NCI-H2081 (cell line): ENCODE results near the gene DCUN1D4.
"Not testable (repeated sequence)": the region's sequence is repeated elsewhere in the genome, so short reads cannot be mapped to it uniquely, and the experiment has no call there.

Experiments
- DNase-seq, 2 experiments: peaks; one replicate each; lab custom pipeline; 2025; lab: John Stamatoyannopoulos, UW

Gene DCUN1D4

DNA sequence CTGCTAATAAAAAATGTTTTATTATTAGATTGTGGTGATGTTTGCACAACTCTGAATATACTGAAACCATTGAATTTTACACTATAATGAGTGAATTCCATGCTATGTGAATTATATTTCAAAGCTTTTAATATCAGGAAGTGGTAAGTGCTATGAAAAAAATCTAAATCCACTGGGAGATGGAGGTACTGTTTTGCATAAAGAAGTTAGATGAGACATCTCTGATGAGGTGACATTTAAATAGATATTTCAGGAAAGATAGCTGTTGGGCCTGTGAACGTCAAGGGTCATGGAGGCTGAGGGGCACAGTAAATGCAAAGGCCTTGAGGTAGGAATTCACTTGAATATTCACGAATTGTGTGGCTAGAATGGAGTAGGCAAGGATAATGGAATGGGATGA is 12.3 kb downstream of the DCUN1D4 start:
- no peak for DNase-seq

DNA sequence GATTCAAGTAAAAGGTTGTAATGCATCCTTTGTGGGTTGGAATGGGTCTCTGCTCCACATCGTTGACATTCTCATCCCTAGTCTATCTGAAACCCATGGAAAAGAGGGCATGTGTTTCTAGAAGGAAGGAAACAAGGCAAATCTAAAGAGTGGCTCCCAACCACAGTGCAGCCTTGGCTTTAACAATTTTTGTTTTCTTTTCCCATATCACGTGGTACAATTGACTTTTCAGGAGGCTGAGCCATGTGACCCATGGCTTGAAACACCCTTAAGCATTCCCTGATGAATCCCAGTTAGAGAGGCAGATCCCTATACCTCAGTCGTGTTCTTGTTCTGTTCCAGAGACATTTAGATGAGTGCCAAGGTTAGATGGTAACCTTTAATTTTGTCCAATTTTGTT is 12.8 kb downstream of the DCUN1D4 start:
- DNase-seq: no peak

DNA sequence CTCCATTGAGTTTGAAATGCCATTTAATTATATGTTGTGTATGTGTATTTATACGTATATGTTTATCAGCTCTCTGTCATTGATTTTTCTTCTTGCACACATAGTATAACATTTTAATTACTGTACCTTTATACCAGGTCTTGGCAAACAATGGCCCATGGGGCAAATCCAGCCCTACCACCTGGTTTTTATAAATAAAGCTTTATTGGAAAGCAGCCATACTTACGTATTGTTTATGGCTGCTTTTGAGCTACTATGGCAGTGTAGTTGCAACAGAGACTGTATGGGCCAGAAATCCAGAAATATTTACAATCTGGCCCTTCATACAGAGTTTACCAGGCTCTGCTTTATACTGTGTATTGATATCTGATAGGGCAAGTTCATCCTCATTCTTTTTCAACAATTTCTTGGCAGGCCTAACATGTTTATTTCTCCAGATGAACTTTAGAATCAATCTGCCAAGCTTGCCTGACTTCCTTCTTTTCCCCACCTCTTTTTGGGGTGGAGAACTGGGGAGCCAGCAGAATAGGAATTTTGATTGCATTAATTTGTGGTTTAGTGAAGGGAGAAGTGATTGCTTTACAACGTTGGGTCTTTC is 15.8 kb downstream of the DCUN1D4 start:
- peak; percentile 7 to 35 for DNase-seq

DNA sequence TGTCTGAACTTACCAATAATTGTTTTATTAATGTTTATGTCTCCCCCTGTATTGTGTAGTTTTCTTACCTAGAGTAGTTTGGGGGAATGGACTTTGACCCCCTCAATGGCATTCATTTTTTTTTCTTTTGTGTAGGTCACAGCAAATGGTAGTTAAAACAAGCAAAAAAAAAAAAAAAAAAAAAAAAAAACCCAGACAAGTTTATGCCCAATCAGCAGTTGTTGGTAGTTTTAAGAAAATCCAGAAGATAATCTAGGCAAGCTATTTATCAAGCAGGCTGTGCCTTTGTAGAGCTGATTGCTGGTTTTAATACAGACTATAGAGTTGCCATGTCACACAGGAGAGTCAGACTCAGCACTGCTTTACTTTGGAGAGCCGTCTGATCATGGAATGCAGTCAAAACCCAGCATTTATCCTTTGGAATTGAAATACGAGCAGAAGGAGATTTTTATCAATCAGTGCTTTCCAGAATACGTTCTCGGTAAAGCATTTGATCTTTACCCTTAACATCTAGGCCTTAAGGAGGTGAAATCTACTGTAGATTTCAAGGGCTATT is 16.6 kb downstream of the DCUN1D4 start:
- no peak for DNase-seq

DNA sequence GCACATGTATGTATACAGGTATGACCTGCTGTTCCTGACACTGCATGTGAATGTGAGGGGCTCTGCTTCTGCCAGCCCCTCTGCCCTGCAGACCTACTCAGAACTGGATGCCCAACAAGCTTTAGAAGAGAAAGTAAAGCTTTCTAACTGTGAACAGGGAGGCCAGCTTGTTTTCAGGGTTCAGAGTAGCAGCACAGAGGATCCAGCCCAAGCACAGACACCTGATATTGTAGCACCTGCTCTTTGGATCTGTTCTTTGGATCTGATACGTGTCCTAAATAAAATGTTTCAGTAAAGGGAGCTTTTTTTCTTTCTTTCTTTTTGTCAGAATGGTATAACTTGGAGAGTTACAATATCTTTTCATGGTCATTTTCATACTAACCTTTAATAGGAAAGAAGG is 19.2 kb downstream of the DCUN1D4 start:
- DNase-seq: no peak

DNA sequence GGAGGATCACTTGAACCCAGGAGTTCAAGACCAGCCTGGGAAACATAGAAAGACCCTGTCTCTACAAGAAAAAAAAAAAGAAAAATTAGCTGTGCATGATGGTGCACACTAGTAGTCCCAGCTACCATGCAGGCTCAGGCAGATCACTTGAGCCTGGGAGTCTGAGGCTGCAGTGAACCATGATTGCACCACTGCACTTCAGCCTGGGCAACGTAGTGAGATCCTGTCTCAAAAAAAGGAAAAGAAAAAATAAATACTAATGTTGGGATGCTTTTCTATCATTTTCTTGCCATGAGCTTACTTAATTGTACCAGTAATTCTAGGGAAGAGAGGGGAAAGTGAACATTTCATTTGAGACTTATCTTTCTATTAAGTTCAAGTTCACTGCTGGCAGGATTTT is 19.8 kb downstream of the DCUN1D4 start:
- no peak for DNase-seq

DNA sequence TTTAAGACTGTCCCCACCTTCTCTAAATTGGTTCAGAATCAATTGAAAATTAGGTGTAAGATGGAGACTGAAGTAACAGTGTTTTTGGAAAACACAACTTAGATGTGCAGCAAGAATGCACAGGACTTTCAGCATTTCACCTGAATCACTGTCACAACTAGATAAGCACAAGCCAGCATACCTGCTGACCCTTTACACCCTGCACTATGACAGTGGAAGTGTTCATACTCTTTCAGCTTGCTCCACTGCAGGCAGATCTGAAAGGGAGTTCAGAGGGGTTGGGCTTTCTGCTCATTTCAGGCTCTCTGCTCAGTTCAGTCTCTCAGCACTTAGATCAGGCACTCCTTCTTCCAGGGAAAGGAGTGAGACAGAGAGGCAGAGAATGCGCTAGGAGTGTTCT is 22.8 kb downstream of the DCUN1D4 start:
- no peak for DNase-seq

DNA sequence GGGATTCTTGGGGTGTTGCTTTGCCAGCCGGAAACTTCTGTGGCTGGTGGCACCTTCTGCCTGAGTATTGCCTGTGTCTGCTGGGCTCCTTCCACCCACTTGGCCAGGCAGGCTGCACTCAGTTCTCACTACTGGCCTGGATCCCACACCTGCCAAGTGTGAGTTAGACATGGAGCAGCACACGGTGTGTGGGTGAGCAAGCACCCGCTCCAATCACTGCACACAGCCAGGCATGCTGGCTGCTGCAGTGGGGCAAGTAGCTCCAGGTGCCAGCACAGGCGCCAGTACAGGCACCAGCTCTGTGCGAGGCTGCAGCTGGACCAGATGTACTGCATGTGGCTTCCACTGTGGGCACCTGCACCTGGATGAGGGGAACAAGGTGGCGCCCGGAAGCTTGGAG is 23.9 kb downstream of the DCUN1D4 start:
- no peak for DNase-seq

DNA sequence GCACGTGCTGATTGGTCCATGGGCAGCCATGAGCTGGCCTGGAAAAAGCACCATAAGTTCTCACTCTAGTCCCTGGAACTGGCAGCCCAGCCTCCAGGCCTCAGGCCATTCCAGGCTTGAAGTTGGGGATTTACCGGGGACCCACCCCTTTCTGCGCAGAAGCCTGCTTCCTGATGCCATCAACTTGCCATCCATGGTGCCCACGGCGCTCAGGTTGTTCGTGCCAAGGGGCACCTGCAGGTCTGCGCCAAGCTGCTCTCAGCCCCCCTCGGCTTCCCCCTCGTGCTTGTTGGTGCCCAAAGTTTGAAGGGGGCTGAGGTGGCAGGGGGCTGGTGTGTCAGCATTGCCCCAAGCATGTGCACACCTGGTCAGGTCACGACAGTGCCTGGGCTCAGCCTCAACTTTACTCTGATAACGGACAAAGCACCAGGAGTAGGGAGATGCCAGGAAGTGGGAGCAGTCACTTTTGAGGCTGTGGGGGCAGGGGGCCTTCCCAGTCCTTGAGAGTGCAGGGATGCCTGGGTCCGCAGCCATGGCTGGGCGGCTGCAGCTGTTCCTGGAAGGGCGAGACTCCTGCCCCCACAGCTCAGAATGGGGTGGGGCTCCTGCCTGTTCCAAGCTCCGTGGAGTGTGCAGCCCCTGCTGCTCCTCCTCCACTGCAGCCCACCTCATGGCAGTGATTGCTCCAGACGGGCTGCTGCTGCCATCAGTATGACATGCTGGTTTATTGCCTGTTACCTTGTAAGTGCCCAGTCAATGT is 24.9 kb downstream of the DCUN1D4 start:
- DNase-seq: no peak

DNA sequence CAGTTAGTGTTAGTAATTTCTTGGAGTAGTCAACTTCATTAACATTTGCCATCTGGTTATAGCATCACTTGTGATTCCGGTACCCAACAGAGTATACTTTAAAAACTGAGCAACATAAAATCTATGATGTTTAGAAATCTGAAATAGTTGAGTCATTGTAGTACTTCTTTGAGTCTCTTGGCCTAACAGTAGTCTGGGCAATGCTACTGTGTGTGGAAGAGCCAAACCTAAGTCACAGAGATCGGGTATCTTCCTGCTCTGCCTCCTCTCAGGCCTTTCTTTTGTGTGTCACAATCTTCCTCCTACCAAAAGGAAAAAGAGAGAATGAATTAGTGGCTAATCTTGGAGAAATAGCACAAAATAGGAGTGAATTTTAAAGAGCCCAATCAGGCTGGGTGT is 25.5 kb downstream of the DCUN1D4 start:
- no peak for DNase-seq

DNA sequence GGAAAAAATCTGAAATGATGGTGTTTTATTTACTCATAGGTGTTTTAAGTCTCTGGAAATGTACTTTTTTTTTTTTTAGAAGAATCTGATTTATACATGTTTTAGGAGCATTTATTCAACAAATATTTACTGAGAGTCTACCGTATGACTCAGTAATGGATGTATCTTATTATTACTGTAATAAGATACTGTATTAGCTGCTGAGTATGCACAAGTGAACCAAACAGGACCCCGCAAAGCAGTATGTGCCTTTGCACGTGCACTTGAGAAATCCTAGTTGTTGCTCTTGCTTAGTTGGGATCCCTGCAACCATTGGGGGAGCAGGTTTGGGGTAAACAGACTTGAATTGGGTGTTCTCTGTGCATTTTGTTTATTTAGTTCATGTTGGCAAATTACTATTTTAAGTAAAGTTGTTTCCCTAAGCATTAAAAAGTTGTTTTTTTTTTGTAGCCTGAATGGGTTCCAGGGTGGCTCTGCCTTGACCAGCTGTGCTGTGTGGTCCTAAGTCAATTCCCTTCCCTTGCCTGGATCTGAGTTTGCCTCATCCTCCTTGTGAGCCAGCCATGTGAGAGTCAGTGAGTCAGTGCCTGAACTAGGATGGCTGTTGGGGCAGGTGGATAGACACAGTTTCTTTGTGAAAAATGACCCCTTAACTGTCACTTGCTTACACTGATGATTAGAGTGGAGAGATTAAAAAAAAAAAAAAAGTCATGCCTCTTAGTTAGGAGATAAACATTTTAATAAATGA is 27.7 kb downstream of the DCUN1D4 start:
- no peak for DNase-seq

DNA sequence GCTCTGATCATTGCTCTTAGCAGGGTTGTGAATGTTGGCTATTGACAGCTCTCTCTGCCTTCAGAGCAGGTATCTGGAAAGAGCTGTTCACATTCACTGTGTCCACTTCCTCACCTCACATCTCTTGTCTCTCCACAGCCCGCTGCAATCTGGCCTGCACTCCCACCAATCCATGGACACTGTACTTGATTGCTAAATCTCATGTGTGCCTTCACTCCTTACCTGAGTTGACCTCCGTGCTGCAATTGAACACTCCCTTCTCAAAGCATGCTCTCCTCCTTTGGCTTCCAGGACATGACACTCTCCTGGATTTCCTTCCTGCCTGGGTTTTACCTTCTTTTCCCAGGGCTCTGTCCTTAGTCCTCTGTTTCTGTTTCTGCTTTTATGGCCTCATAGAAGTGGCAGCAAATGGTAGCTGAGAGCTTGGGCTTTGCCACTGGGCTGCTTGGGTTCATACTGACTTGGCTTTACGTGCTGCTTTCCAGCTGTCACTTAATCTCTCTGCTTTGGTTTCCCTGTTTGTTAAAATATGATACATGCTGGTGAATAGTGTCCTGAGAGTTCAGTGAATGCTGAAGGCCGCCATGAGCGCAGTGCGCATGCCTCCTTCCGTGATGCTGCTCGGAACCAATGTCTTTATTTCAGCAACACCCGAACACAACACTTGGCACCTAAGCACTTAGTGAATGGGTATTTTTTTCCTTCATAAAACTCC is 29.5 kb downstream of the DCUN1D4 start:
- no peak for DNase-seq

DNA sequence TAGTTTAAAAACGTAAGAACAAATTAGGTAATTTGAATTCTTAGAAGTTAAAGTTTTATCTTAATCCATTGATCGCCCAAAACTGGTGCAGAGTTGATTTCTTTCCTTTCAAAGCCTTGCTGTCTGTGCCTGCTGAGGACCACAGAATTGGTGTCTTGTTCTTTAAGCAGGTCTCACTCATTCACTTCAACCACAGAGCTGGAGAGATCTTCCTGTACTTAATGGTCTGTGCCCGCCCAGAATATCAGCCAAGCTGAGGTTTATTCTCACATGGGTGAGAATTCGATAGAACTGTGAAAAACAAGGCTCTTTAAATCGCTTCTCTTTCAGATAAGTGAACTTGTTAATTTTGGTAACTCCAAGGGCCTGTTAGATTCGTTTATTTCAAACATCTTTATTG is 31.6 kb downstream of the DCUN1D4 start:
- no peak for DNase-seq

DNA sequence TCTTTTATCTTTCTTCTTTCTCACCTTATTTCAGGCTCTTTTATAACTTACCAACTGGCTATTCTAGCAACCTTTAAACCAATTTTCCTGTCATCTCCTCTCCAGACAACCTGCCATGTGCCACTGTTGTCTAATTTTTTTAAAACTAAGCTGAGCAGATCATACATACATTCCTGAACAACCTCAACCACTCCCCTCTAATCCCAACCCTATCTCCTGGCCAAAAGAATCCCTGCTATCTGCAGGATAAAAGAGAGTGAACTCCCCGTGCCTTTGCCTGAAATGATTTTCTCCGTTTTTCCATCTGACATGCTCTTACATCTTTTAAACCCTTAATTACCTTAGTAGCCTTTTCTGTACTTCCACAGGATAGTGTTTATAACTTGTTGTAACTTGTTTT is 35.5 kb downstream of the DCUN1D4 start:
- DNase-seq: no peak

DNA sequence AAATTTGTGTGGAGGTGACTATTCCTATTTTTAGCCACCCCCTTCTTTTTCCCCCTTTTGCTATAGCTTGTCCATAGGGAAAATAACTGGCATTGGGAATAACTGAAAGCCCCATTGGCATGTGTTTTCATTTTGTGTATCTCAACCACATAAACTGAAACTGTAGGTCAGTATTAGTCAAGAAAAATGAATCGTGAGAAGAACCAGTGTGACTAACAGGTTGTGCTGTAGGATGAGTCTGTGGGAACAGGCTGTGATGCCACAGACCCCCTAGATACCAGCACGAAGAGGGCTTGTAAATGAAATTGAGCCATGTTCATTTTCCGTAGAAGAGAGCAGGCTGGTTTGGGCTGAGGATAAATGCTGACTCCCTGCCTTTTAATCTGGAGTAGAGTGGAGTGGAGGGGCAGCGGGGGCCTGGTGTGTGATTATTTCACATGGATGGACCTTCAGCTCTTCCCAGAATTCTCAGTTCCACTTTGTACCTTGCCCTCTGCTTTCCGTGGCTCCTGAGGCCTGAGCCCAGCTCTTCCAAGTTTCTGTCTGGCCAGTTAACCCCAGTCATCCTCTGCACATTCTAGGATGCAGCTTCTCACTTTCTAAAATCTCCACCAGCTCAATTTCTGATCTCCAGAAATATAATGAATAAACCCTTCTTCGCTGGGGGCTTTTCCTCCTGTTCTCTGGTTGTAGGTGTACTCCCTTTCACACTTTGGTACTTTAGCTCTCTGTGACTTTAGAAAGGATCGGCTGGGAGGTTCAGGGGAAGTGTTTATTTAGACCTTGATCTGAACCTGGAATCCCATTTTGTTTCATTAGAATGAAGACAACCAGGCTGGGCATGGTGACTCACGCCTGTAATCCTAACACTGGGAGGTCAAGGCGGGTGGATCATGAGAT is 37.3 kb downstream of the DCUN1D4 start:
- DNase-seq: no peak

DNA sequence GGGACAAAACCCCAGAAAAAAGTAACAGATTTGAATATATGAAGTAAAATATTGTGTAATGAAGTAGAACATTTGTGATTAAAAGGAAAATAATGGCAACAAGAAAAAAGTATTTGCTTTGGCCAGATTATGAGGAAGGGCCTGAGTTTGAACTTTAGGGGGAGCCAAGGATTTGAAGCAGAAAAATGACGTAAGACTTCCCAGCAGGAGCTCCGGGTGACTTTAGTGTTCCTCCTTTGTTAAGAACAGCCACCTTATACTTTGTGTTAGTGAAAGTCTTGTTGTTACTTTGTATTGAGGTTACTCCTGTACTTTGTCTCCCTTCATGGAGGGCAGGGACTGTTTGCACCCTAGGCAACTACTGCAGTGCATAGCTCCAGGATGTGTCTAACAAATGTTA is 41.1 kb downstream of the DCUN1D4 start:
- no peak for DNase-seq

DNA sequence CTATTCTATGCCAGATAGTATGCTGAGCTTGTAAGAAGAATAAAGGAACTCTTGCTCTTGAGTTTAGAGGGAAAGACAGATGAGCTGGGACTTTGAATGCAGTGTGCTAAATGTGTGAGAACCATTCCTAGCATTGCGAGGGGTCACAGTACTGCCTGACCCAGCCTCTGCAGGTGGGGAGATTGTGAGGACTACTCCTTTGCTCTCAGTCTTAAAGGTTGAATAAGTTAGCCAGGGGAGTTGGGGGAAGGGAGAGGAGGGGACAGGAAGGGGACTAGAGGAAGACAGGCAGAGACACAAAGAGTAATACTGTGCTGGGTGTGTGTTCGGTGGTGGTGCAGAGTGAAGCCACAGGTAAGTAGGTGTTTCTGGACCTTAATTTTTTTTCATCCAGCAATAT is 41.7 kb downstream of the DCUN1D4 start:
- DNase-seq: no peak

DNA sequence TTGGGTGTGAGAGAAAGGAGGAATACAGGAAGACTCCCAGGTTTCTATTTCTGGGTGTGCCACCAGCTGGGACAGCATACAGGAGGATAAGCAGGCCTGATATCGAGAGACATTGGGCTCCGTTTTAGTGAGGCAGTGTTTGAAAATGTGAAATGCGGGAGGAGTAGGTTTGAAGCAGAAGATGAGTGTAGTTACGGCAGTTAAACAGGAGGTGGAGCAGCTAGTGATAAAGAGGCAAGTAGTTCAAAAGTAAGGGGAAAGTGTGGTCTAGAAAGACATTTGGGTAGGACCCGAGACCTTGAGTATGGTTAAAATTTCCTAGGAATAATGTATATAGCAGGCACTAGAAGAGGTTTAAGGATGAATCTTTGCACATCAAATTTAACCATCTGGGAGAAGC is 42.4 kb downstream of the DCUN1D4 start:
- no peak for DNase-seq

DNA sequence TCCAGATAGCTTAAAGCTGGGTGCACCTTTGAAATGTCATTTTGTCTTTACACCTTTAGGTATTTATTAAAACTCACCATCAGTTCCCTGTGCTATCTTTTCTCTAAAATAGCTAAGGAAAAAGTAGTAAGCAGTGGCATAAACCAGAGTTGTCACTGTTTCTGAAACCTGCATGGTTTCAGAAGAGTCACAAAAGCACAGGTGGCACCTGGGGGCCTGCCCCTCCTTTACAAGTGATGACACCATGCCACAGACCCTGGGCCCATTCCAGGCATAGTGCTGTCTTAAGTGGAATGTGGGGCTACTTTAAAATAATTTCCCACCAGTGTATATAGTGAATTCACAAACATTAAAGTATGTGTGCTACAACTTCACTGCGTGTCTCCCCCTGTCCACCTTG is 47.8 kb downstream of the DCUN1D4 start:
- no peak for DNase-seq

DNA sequence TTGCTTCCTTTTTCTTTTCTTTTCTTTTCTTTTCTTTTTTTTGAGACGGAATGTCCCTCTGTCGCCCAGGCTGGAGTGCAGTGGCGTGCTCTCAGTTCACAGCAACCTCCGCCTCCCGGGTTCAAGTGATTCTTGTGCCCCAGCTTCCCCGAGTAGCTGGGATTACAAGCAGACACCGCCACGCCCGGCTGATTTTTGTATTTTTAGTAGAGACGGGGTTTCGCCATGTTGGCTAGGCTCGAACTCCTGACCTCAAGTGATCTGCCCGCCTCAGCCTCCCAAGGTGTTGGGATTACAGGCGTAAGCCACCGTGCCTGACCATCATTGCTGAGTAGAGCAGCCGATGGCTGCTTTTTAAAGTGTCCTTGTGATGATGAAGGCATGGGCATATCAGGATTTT is 50.4 kb downstream of the DCUN1D4 start:
- DNase-seq: not testable (repeated sequence)

DNA sequence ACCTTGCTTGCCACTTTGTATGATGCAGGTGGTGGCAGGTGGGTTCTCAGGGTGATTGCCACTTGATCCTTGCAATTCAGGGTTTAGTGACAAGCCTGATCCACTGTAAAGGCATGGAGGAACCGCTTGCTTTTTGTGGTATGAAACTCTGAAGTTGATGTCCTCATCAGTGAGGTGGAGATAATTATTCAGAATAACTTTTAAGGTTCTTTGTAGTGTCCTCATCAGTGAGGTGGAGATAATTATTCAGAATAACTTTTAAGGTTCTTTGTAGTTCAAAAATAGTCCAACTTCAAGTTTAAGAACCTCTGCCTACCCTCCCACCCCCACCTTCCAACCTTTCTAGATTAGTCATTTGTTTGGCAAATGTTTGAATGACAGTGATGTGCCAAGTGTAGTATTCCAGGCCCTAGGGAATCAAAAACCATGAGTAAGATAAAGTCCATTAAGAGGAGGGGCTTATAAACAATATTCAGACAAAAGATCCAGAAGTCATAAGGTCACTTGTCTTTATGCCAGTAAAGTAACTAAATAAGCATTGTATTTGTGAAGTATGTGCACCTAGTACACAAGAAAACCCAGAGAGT is 51.2 kb downstream of the DCUN1D4 start:
- DNase-seq: no peak
